Stimulated activated CD4-positive, alpha-beta T cell treated with anti-CD3 and anti-CD28 coated beads, Interleukin-4, amount 100 ng/mL, for 4 hours (primary cell): ENCODE results near the gene VEGFA.

Experiments used
- DNase-seq, 2 experiments: peaks; one replicate each; pipeline ENCODE4 v3.0.0-alpha.2; 2020

VEGFA gene

GRCh38 chr6:43760210-43761168, 9.5 kb upstream of the VEGFA start:
- DNase-seq: no peak

GRCh38 chr6:43761666-43762409, 8.2 kb upstream of the VEGFA start:
- no peak for DNase-seq

- DNase-seq: no peak
These were observed 7.6 kb upstream of the VEGFA start for GRCh38 chr6:43762410-43762768.

GRCh38 chr6:43762966-43763695, 6.9 kb upstream of the VEGFA start:
- DNase-seq: no peak

GRCh38 chr6:43763812-43764522, 6.0 kb upstream of the VEGFA start:
- DNase-seq: no peak

- no peak for DNase-seq
These were observed 5.2 kb upstream of the VEGFA start for GRCh38 chr6:43764772-43765171.

- DNase-seq: no peak
These were observed 4.1 kb upstream of the VEGFA start for GRCh38 chr6:43765776-43766499.

- no peak for DNase-seq
These were observed 3.5 kb upstream of the VEGFA start for GRCh38 chr6:43766500-43766853.

- no peak for DNase-seq
These were observed 3.0 kb upstream of the VEGFA start for GRCh38 chr6:43766964-43767461.

GRCh38 chr6:43767553-43768505, 2.2 kb upstream of the VEGFA start:
- DNase-seq: no peak

GRCh38 chr6:43768506-43768860, 1.5 kb upstream of the VEGFA start:
- no peak for DNase-seq

- no peak for DNase-seq
These were observed 957 bp upstream of the VEGFA start for GRCh38 chr6:43768983-43769525.

- peak in 1 of 2 experiments; percentile 41 for DNase-seq
These were observed 580 bp downstream of the VEGFA start for GRCh38 chr6:43770372-43771209.

- peak; percentile 68 to 84 for DNase-seq
These were observed 1.3 kb downstream of the VEGFA start for GRCh38 chr6:43771210-43771857.

- DNase-seq: peak; percentile 64 to 67
These were observed 2.1 kb downstream of the VEGFA start for GRCh38 chr6:43771858-43772680.

GRCh38 chr6:43772681-43773049, 2.7 kb downstream of the VEGFA start:
- DNase-seq: no peak

- DNase-seq: peak; percentile 45 to 50
These were observed 3.3 kb downstream of the VEGFA start for GRCh38 chr6:43773050-43773979.
